Gastroesophageal sphincter (tissue), 4 donors: ENCODE data around the gene LGR4. TPM values are rescaled to one million over a fixed set of nuclear protein-coding genes. Genes with fewer than 3 reads are reported as not detected.

Source experiments
- ATAC-seq: fragments of 150-250 bp; one replicate; pipeline ENCODE4 v1.9.1; 2016; ENCODE audit warnings: mild to moderate bottlenecking, moderate library complexity
- H3K27ac ChIP-seq, 4 donors: fragments of 200-600 bp; sonication (generic) in 3 of 4; 1 replicate in 3 of 4; 2 replicates in 1 of 4; pipeline ENCODE4 v1.5.1; 2016 to 2019
- H3K27me3 ChIP-seq: fragments of 200-600 bp; sonication (generic); one replicate; pipeline ENCODE4 v1.5.1; 2019
- H3K36me3 ChIP-seq, 2 donors: fragments of 200-600 bp; sonication (generic); one replicate each; pipeline ENCODE4 v1.5.1; 2019; ENCODE audit warnings: control low read depth in 1 of 2
- H3K4me1 ChIP-seq, 3 donors: fragments of 200-600 bp; sonication (generic); 1 replicate in 2 of 3; 2 replicates in 1 of 3; pipeline ENCODE4 v1.5.1; 2016 to 2019; ENCODE audit warnings: control low read depth in 2 of 3
- H3K4me3 ChIP-seq, 2 donors: fragments of 200-600 bp; sonication (generic); one replicate each; pipeline ENCODE4 v1.5.1; 2019; ENCODE audit warnings: mild to moderate bottlenecking in 1 of 2, moderate library complexity in 1 of 2
- H3K9me3 ChIP-seq, 3 donors: fragments of 200-600 bp; sonication (generic); one replicate each; pipeline ENCODE4 v1.5.1; 2017 to 2019; ENCODE audit warnings: control low read depth in 2 of 3
- CTCF ChIP-seq, 4 experiments: fragments of 200-600 bp in 2 of 4; fragments of 450-650 bp in 2 of 4; sonication (generic) in 1 of 4; IDR thresholded peaks; one replicate each; pipeline ENCODE4 v1.5.1; 2017 to 2019; ENCODE audit warnings: antibody characterized with exemption in 4 of 4, mild to moderate bottlenecking in 2 of 4, moderate library complexity in 2 of 4
- EP300 ChIP-seq: sonication (generic); formaldehyde crosslinking; IDR thresholded peaks from one replicate; pipeline ENCODE4 v1.6.1; 2017; ENCODE audit warnings: antibody characterized with exemption, mild to moderate bottlenecking
- POLR2A ChIP-seq, 2 donors: fragments of 450-650 bp; IDR thresholded peaks; one replicate each; pipeline ENCODE4 v1.6.1; 2017; ENCODE audit warnings: antibody characterized with exemption in 2 of 2, mild to moderate bottlenecking in 2 of 2, moderate library complexity in 1 of 2
- POLR2AphosphoS5 ChIP-seq: sonication (generic); formaldehyde crosslinking; IDR thresholded peaks from one replicate; pipeline ENCODE4 v1.6.1; 2017; ENCODE audit warnings: antibody characterized with exemption
- WGBS, 2 donors: methylation state at CpG; one replicate each; pipeline ENCODE4 v1.1.5; 2018; ENCODE audit warnings: low coverage in 1 of 2; 5-methylcytosine and 5-hydroxymethylcytosine counted together
- total RNA-seq, 4 donors: library from RNA; depleted of rRNA; stranded (reverse); fragments of >200 nt; gene quantifications; one replicate each; pipeline ENCODE4 v1.1.0, GENCODE V29; 2016

LGR4 gene
- total RNA-seq, 4 donors from 2014 or later: 21.0 to 35.9 (median 31.8) TPM

- TF ChIP-seq POLR2AphosphoS5 (no peak), EP300 (no peak), POLR2A (IDR thresholded peaks at IDR 0.05) (no peak), CTCF (IDR thresholded peaks at IDR 0.05) (no peak)
- Histone ChIP-seq H3K4me1 (peaks cover 0 to 33% (median 9%) of the 10 kb centered on the region in 3 donors), H3K27me3 (no peaks in the 10 kb centered on the region), H3K36me3 (peaks cover 0 to 8% of the 10 kb centered on the region in 2 donors), H3K9me3 (no peaks in the 10 kb centered on the region), H3K27ac (peak overlapping the region in 1 of 4 donors; percentile 49), H3K4me3 (no peak overlapping the region)
- WGBS, 2 donors: 82 to 83% methylated on average over 4 of the region's 4 CpGs
- no peak for ATAC-seq
Measured at GRCh38 chr11:27394781-27395228, 77.8 kb downstream of the LGR4 start.

GRCh38 chr11:27392278-27393114 is 80.1 kb downstream of the LGR4 start:
- Histone ChIP-seq H3K27ac (no peak overlapping the region), H3K27me3 (no peaks in the 10 kb centered on the region), H3K36me3 (peaks cover 0 to 8% of the 10 kb centered on the region in 2 donors), H3K4me1 (peaks cover 0 to 33% (median 9%) of the 10 kb centered on the region in 3 donors), H3K9me3 (no peaks in the 10 kb centered on the region), H3K4me3 (no peak overlapping the region)
- ATAC-seq: no peak
- no peak for TF ChIP-seq POLR2AphosphoS5
- TF ChIP-seq CTCF (IDR thresholded peaks at IDR 0.05): no peak
- TF ChIP-seq POLR2A (IDR thresholded peaks at IDR 0.05): no peak
- TF ChIP-seq EP300: no peak
- WGBS, 2 donors: 65 to 73% methylated on average over 2 to 4 of the region's 4 CpGs

DNA sequence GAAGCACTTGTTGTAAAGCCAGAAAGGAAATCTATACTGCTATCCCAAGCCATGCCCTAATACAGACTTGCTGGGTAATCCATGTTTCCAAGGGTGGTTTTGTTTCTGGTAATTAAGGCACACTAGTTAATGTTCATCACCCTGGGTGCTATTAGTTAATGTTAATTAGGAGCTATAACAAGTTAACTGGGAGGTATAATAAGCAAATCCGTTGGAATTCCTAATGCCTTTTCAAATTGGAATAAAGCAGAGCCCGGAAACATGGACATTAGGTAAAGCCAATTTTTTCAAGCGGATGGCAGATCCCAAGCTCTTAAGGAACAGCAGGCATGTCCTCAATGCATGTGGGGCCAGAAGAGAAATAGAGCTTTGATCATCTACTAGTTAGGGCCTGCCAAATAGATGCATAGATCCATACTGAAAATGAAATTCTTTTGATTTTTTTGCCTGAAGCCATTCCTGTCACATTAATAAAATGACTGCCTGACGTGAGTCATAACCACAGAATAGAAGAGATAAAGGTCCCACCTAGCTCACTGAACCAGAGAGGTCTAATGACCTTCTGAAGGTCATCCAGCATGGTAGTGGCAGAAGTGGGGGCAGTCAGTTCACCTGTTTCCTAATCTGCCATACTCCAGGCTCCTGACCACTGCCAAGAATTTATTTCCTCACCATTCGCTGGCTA is 81.1 kb downstream of the LGR4 start:
- Histone ChIP-seq H3K36me3 (peaks cover 0 to 8% of the 10 kb centered on the region in 2 donors), H3K4me3 (no peak overlapping the region), H3K4me1 (peaks cover 0 to 30% (median 9%) of the 10 kb centered on the region in 3 donors), H3K27ac (no peak overlapping the region), H3K9me3 (no peaks in the 10 kb centered on the region), H3K27me3 (no peaks in the 10 kb centered on the region)
- ATAC-seq: no peak
- no peak for TF ChIP-seq EP300
- TF ChIP-seq POLR2AphosphoS5: no peak
- TF ChIP-seq CTCF (IDR thresholded peaks at IDR 0.05): no peak
- TF ChIP-seq POLR2A (IDR thresholded peaks at IDR 0.05): no peak
- whole genome bisulfite sequencing, 2 donors: 81 to 90% methylated on average over 3 to 5 of the region's 5 CpGs

DNA sequence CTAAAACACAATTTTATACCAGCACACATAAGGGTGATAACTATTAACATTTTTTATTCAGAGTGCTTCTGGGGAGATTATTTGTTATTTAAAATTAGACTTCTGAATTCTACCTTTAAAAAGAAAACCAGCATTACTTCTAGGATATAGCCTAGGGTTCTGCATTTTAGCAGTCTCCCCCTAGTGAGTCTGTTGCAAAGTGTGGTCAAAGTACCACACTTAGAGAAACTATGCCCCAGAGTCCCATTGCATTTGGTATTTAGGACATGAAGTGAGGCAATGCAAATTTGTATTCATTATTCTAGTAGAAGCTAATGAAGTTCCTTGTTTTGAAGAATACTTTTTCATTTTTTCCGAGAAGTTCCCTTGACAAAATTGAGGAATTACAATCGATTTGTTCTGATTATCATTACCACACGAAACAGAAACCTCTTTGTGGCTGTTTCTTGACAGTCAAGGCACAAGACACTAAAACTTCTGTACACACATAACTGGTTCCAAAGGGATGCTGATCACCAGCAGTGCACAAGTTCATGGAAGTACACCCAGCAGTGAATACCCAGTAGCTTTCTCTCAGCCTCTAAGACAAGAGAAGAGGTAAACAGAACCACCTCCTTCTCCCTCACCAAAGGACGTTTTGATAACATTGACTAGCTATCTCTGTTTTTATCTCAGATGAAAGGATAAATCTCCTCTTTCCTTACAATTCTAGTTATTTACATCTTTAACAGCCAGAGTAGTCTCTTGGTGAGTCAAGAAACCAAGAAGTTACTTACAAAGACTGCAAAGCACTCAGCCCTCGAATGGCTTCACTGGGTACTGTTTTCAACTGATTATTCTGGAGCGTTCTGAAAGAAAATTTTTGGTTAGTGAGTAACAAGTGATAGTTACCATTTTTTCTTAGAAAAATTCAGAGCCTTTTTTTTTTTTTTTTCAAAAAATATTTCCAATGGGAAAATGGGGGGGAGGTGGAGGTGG is 82.0 kb downstream of the LGR4 start:
- Histone ChIP-seq H3K9me3 (no peaks in the 10 kb centered on the region), H3K36me3 (peaks cover 0 to 8% of the 10 kb centered on the region in 2 donors), H3K27me3 (no peaks in the 10 kb centered on the region), H3K4me1 (peaks cover 0 to 21% (median 9%) of the 10 kb centered on the region in 3 donors), H3K4me3 (no peak overlapping the region), H3K27ac (no peak overlapping the region)
- WGBS, 2 donors: 78 to 83% methylated on average over 6 of the region's 6 CpGs
- no peak for ATAC-seq
- no peak for TF ChIP-seq EP300
- TF ChIP-seq POLR2A (IDR thresholded peaks at IDR 0.05): no peak
- no peak for TF ChIP-seq POLR2AphosphoS5
- no peak for TF ChIP-seq CTCF (IDR thresholded peaks at IDR 0.05)
